GM21786 (cell line): ENCODE measurements around the gene CRBN.

Experiments
- ATAC-seq: cut with Tn5 transposase; IDR thresholded peaks from one replicate; pipeline ENCODE4 v1.9.1; 2021; ENCODE audit not compliant: unreplicated experiment

CRBN gene

GRCh38 chr3:3179407-3180094 is at the start of gene CRBN:
CRBN (minus strand) TSS chr3:3179691; CDS start chr3:3179687, 4 bp downstream.
- peak; percentile 98 for ATAC-seq

- no peak for ATAC-seq
Measured at GRCh38 chr3:3227640-3228039, 48.1 kb upstream of the CRBN start.

- no peak for ATAC-seq
Measured at GRCh38 chr3:3221528-3221927, 42.0 kb upstream of the CRBN start.

GRCh38 chr3:3216401-3216800 is 36.9 kb upstream of the CRBN start:
- ATAC-seq, result no peak

GRCh38 chr3:3212781-3213440 is 33.4 kb upstream of the CRBN start:
- no peak for ATAC-seq

GRCh38 chr3:3209714-3210113 is 30.2 kb upstream of the CRBN start:
- ATAC-seq, result no peak

GRCh38 chr3:3209057-3209456 is 29.6 kb upstream of the CRBN start:
- ATAC-seq, result no peak

- peak; percentile 96 for ATAC-seq
Measured at GRCh38 chr3:3201611-3202010, 22.1 kb upstream of the CRBN start.

- peak; percentile 54 for ATAC-seq
Measured at GRCh38 chr3:3200632-3201212, 21.2 kb upstream of the CRBN start.

- no peak for ATAC-seq
Measured at GRCh38 chr3:3199306-3199705, 19.8 kb upstream of the CRBN start.

GRCh38 chr3:3196148-3196861 is 16.8 kb upstream of the CRBN start:
- ATAC-seq, result no peak

GRCh38 chr3:3194861-3195260 is 15.4 kb upstream of the CRBN start:
- no peak for ATAC-seq

- ATAC-seq, result no peak
Measured at GRCh38 chr3:3192286-3192675, 12.8 kb upstream of the CRBN start.

- no peak for ATAC-seq
Measured at GRCh38 chr3:3191675-3192285, 12.3 kb upstream of the CRBN start.

- no peak for ATAC-seq
Measured at GRCh38 chr3:3189961-3190360, 10.5 kb upstream of the CRBN start.

- no peak for ATAC-seq
Measured at GRCh38 chr3:3189102-3189727, 9.7 kb upstream of the CRBN start.

GRCh38 chr3:3184876-3185275 is 5.4 kb upstream of the CRBN start:
- no peak for ATAC-seq

GRCh38 chr3:3180456-3180855 is 965 bp upstream of the CRBN start:
- no peak for ATAC-seq

GRCh38 chr3:3178498-3179328 is 778 bp downstream of the CRBN start:
- ATAC-seq, result no peak
